Measurements from ENCODE around the gene GPRC5B. TPM values are rescaled to one million over a fixed set of nuclear protein-coding genes. Genes with fewer than 3 reads are reported as not detected.

The GPRC5B gene
- total and polyA plus RNA-seq, 2 of the 8 experiments (the other 6 are each of a cell fraction or from before 2014, with no cell fraction given) = 106 to 160 TPM

GRCh38 chr16:19872179-19872863, 12.3 kb downstream of the GPRC5B start (continued):
- TF ChIP-seq CHD7 (IDR thresholded peaks at IDR 0.05; ENCODE audit: insufficient replicate concordance, low read length) (no peak), NANOG (IDR thresholded peaks at IDR 0.05; ENCODE audit: insufficient read depth, low read depth, low read length, poor library complexity, severe bottlenecking) (no peak), SP1 (IDR thresholded peaks at IDR 0.05; ENCODE audit: low read depth, low read length) (no peak), ATF3 (IDR thresholded peaks at IDR 0.05; ENCODE audit: insufficient read depth, low read depth, low read length) (no peak), RAD21 (IDR thresholded peaks at IDR 0.05 in 1 of 2, conservative IDR thresholded peaks at IDR 0.05 in 1 of 2; ENCODE audit: low read depth in 2 of 2, low read length in 2 of 2) (no peak)
